ENCODE data around the gene PTAFR.

The PTAFR gene

GRCh38 chr1:28176492-28177470, at the start of gene PTAFR:
Gene PTAFR (minus strand): TSS chr1:28176690. CDS start chr1:28151021, 25,669 bp downstream.
- DNase-seq (ENCODE audit: low read depth in 2 of 2), result no peak

- no peak for DNase-seq (ENCODE audit: low read depth in 2 of 2)
Observed at GRCh38 chr1:28213315-28213714, 36.8 kb upstream of the PTAFR start.

GRCh38 chr1:28209700-28210099, 33.2 kb upstream of the PTAFR start:
- no peak for DNase-seq (ENCODE audit: low read depth in 2 of 2)

- DNase-seq (ENCODE audit: low read depth in 2 of 2), result peak; percentile 17 to 37
Observed at GRCh38 chr1:28208818-28209441, 32.4 kb upstream of the PTAFR start.

GRCh38 chr1:28205243-28205642, 28.8 kb upstream of the PTAFR start:
- no peak for DNase-seq (ENCODE audit: low read depth in 2 of 2)

GRCh38 chr1:28200234-28200873, 23.9 kb upstream of the PTAFR start:
- no peak for DNase-seq (ENCODE audit: low read depth in 2 of 2)

GRCh38 chr1:28199328-28200233, 23.1 kb upstream of the PTAFR start:
- peak; percentile 48 to 52 for DNase-seq (ENCODE audit: low read depth in 2 of 2)

- DNase-seq (ENCODE audit: low read depth in 2 of 2), result no peak
Observed at GRCh38 chr1:28197682-28198415, 21.4 kb upstream of the PTAFR start.

GRCh38 chr1:28196330-28196729, 19.8 kb upstream of the PTAFR start:
- no peak for DNase-seq (ENCODE audit: low read depth in 2 of 2)

- DNase-seq (ENCODE audit: low read depth in 2 of 2), result no peak
Observed at GRCh38 chr1:28195780-28196179, 19.3 kb upstream of the PTAFR start.

- DNase-seq (ENCODE audit: low read depth in 2 of 2), result no peak
Observed at GRCh38 chr1:28194326-28195035, 18.0 kb upstream of the PTAFR start.

GRCh38 chr1:28193701-28194161, 17.2 kb upstream of the PTAFR start:
- DNase-seq (ENCODE audit: low read depth in 2 of 2), result no peak

- no peak for DNase-seq (ENCODE audit: low read depth in 2 of 2)
Observed at GRCh38 chr1:28190996-28191645, 14.6 kb upstream of the PTAFR start.

GRCh38 chr1:28190337-28190979, 14.0 kb upstream of the PTAFR start:
- no peak for DNase-seq (ENCODE audit: low read depth in 2 of 2)

GRCh38 chr1:28185071-28185470, 8.6 kb upstream of the PTAFR start:
- DNase-seq (ENCODE audit: low read depth in 2 of 2), result no peak

GRCh38 chr1:28180306-28181305, 4.1 kb upstream of the PTAFR start:
- no peak for DNase-seq (ENCODE audit: low read depth in 2 of 2)

GRCh38 chr1:28178690-28179485, 2.4 kb upstream of the PTAFR start:
- no peak for DNase-seq (ENCODE audit: low read depth in 2 of 2)

Data from stimulated activated CD4-positive, alpha-beta T cell treated with anti-CD3 and anti-CD28 coated beads, Interleukin-15, amount 100 ng/mL, for 48 hours (primary cell).